ENCODE results near the gene NUCKS1.

Gene NUCKS1

GRCh38 chr1:205668951-205669340 lies 81.0 kb downstream of the NUCKS1 start:
- peak in 1 of 2 donors; percentile 30 for ATAC-seq

- no peak for ATAC-seq
Observed at GRCh38 chr1:205667909-205668643, 81.9 kb downstream of the NUCKS1 start.

- no peak for ATAC-seq
Observed at GRCh38 chr1:205666372-205667166, 83.4 kb downstream of the NUCKS1 start.

DNA sequence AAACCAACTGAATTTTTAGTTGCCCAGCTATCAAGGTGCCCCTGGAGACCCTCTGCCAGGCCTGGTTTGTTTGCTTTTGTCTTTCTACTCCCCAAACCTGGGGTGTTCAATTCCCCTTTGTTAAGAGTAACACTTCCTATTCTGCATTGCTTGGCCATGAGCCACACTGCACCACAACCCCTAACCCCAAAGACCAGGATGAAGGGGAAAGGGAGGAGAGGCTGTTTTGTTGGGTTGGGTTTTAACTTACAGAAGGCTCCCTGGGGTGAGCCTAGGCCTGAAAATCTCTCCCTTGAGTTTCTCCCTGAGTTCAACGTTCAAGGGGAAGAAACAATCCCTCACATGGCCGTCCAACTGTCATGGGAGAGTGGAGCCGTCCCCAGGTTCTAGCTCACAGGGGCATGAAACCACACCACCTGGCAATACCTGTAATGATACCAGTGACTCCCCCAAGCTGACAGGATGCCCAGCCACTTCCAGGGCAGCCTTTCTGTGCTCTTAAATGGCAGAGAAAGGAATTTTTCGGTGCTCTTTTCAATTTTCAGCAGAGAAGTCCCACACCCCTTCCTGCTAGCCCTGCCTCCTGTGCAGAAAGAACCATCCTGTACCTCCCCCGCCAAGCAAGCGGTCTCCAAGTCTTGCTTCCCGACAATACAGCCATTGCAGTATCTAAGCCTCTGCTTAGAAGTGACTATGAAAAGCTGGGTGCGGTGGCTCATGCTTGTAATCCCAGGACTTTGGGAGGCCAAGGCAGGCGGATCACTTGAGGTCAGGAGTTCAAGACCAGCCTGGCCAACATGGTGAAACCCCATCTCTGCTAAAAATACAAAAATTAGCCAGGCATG lies 84.6 kb downstream of the NUCKS1 start:
- ATAC-seq = no peak

- no peak for ATAC-seq
Observed at GRCh38 chr1:205664399-205665017, 85.5 kb downstream of the NUCKS1 start.

DNA sequence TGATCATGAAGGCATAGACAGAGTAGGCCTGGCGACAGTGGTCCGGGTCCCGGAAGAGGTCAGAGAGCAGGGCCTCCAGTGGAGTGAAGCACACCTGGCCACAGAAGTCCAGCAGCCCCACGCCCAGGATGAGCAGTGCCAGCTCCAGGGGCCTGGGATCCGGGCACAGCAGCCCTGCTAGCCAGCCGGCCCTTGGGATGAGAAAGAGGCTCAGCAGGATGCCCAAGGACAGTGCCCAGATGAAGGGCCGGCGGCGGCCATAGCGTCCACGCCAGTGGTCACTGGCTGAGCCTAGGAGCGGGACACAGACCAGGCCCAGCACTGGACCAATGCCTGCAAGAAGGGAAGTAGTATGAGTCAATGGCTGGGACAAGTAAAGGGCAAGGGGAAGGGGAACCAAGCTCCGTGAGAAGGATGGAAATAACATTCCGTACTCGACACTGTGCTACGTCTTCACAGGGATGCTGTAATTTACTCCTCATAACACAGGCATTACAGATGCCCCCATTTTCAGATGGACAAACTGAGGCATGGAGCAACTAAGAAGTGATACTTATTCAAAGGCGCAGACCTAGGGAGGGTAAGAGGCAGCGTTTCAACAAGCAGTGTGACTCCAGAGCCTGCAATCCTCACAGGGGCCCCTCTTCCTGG lies 86.6 kb downstream of the NUCKS1 start:
- ATAC-seq = no peak
